Uterus (tissue), 4 donors: Measurements from ENCODE around the gene PROB1. TPM values are rescaled to one million over a fixed set of nuclear protein-coding genes. Genes with fewer than 3 reads are reported as not detected.
A peak's percentile ranks its signal among the peaks of the same experiment; 100 is the strongest.
"Not testable (repeated sequence)": the region's sequence is repeated elsewhere in the genome, so short reads cannot be mapped to it uniquely, and the experiment has no call there.

Experiments used
- DNase-seq, 2 donors: peaks; one replicate each; pipeline ENCODE4 v3.0.0-alpha.2; 2019 to 2020
- H3K27ac ChIP-seq, 2 donors: fragments of 200-600 bp; sonication (generic); 1 replicate in 1 of 2; 2 replicates in 1 of 2; pipeline ENCODE4 v1.5.1; 2016 to 2018
- H3K27me3 ChIP-seq, 2 donors: fragments of 200-600 bp; sonication (generic); one replicate each; pipeline ENCODE4 v1.5.1; 2018 to 2019; ENCODE audit warnings: control low read depth in 1 of 2
- H3K36me3 ChIP-seq, 2 donors: fragments of 200-600 bp; sonication (generic); one replicate each; pipeline ENCODE4 v1.5.1; 2019; ENCODE audit warnings: control low read depth in 1 of 2
- H3K4me1 ChIP-seq, 2 donors: fragments of 200-600 bp; sonication (generic); one replicate each; pipeline ENCODE4 v1.5.1; 2018 to 2019; ENCODE audit warnings: control low read depth in 1 of 2
- H3K4me3 ChIP-seq, 2 donors: fragments of 200-600 bp; sonication (generic); 1 replicate in 1 of 2; 2 replicates in 1 of 2; pipeline ENCODE4 v1.5.1; 2018 to 2019; ENCODE audit warnings: mild to moderate bottlenecking in 1 of 2
- H3K9me3 ChIP-seq, 2 donors: fragments of 200-600 bp; sonication (generic); one replicate each; pipeline ENCODE4 v1.5.1; 2019; ENCODE audit warnings: control low read depth in 1 of 2
- CTCF ChIP-seq, 4 experiments: fragments of 200-600 bp in 2 of 4; fragments of 450-650 bp in 2 of 4; sonication (generic) in 2 of 4; IDR thresholded peaks; one replicate each; pipeline ENCODE4 v1.5.1; 2016 to 2019; ENCODE audit warnings: antibody characterized with exemption in 4 of 4, mild to moderate bottlenecking in 2 of 4, moderate library complexity in 1 of 4
- POLR2A ChIP-seq, 2 donors: fragments of 450-650 bp; IDR thresholded peaks; one replicate each; pipeline ENCODE4 v1.6.1; 2016; ENCODE audit warnings: antibody characterized with exemption in 2 of 2, mild to moderate bottlenecking in 1 of 2, moderate library complexity in 1 of 2
- intact Hi-C: fragments of 100-400 bp; cut with DNase I; formaldehyde crosslinking; loops from one replicate; pipeline ENCODE4 v1.15.1; 2023; ENCODE audit warnings: low total_unique reads
- total RNA-seq, 4 donors: library from RNA; depleted of rRNA in 3 of 4; stranded (reverse); fragments of >200 nt in 3 of 4; gene quantifications; one replicate each; pipeline versions ENCODE4 v1.1.0 to v1.2.4, GENCODE V29; 2014 to 2023
- donor health status: DM: yes; HTN: yes; CAD: no.

Gene PROB1
- total RNA-seq, 4 donors from 2014 or later = 1.5 to 8.3 (median 1.7) TPM; not detected in 1

DNA sequence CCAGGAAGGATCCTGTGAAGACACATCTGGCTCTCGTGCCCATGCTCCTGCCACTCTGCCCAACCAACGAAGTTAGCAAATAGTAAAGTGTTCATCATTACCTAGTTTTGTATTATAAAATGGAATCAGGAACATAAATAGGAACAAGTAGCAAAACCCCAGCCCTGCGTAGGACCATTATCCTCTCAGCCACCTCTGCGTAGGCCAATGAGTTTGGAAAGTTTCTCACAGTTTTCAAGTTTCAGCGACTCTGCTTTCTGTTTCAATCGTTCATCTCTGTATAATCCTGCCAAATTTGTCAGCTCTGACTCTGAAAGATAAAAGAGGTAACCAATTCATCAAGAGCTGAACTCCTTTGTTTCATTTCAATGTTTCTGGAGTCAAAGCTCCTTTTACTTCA lies 19.1 kb upstream of the PROB1 start:
- Histone ChIP-seq H3K4me1 (peaks cover 7 to 8% of the 10 kb centered on the region in 2 donors), H3K4me3 (no peak overlapping the region), H3K9me3 (no peaks in the 10 kb centered on the region), H3K36me3 (no peaks in the 10 kb centered on the region), H3K27me3 (no peaks in the 10 kb centered on the region), H3K27ac (peak overlapping the region; percentile 31 to 57)
- intact Hi-C loops = no loop called here
- no peak for TF ChIP-seq CTCF (IDR thresholded peaks at IDR 0.05)
- TF ChIP-seq POLR2A (IDR thresholded peaks at IDR 0.05) = no peak
- no peak for DNase-seq

GRCh38 chr5:139413153-139413552 lies 18.2 kb upstream of the PROB1 start:
- Histone ChIP-seq H3K27me3 (no peaks in the 10 kb centered on the region), H3K4me3 (no peak overlapping the region), H3K9me3 (no peaks in the 10 kb centered on the region), H3K4me1 (peaks cover 7 to 8% of the 10 kb centered on the region in 2 donors), H3K36me3 (no peaks in the 10 kb centered on the region), H3K27ac (no peak overlapping the region)
- peak in 1 of 2 donors; percentile 1 for DNase-seq
- TF ChIP-seq POLR2A (IDR thresholded peaks at IDR 0.05) (no peak), CTCF (IDR thresholded peaks at IDR 0.05) (no peak)
- intact Hi-C loops = no loop called here

GRCh38 chr5:139410993-139411828 lies 16.3 kb upstream of the PROB1 start:
- no peaks in the 10 kb centered on the region for H3K9me3 ChIP-seq
- no peaks in the 10 kb centered on the region for H3K27me3 ChIP-seq
- no peaks in the 10 kb centered on the region for H3K36me3 ChIP-seq
- peaks cover under 1 to 8% of the 10 kb centered on the region in 2 donors for H3K4me1 ChIP-seq
- H3K4me3 ChIP-seq = no peak overlapping the region
- intact Hi-C loops = no loop called here
- peak overlapping the region; percentile 64 to 73 for H3K27ac ChIP-seq
- TF ChIP-seq POLR2A (IDR thresholded peaks at IDR 0.05) (no peak), CTCF (IDR thresholded peaks at IDR 0.05) (no peak)
- DNase-seq = peak; percentile 41 to 73

DNA sequence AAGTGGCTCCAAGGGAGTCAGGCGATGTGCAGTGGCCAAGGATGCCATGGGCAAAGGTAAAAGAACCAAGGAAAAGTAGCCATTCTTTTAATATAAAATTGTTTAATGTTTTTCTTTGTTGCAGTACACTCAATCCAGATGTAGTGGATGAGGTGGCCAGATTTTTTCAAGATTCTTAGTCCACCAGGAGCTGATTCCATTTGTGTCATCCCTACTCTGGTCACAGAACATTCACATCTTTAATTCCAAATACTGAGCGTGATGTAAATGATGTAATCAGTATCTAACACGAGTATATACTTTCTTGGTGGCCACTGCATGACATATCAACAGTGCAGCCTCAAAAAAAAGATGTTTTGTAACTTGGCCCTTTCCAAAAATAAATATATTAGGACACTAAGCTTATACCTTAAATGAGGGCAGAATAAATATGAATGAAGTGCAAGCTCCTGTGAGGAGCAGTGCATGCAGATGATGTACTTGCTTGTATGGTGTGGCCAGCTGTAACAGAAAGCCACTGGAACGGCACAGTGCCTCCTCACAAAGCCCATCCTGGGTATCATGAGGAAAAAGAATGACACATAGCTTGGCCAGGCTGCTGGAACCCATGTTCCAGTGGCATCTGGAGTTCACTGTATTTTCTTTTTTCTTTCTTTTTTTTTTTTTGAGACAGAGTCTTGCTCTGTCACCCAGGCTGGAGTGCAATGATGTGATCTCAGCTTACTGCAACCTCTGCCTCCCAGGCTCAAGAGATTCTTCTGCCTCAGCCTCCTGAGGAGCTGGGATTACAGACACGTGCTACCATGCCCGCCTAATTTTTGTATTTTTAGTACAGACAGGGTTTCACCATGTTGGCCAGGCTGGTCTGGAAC lies 15.5 kb upstream of the PROB1 start:
- TF ChIP-seq CTCF (IDR thresholded peaks at IDR 0.05) (no peak), POLR2A (IDR thresholded peaks at IDR 0.05) (no peak)

GRCh38 chr5:139409116-139409515 lies 14.2 kb upstream of the PROB1 start:
- peak in 1 of 2 donors; percentile 6 for DNase-seq
- intact Hi-C loops = not testable (repeated sequence)

More for the DNA sequence above, 15.5 kb upstream of the PROB1 start:
- H3K36me3 ChIP-seq = no peaks in the 10 kb centered on the region
- no peaks in the 10 kb centered on the region for H3K9me3 ChIP-seq
- intact Hi-C loops = no loop called here
- no peaks in the 10 kb centered on the region for H3K27me3 ChIP-seq
- DNase-seq = peak in 1 of 2 donors; percentile 10
- H3K4me3 ChIP-seq = no peak overlapping the region
- H3K27ac ChIP-seq = peak overlapping the region; percentile 64 to 73
- peaks cover 0 to 8% of the 10 kb centered on the region in 2 donors for H3K4me1 ChIP-seq

More at GRCh38 chr5:139409116-139409515, 14.2 kb upstream of the PROB1 start:
- not testable (repeated sequence) for H3K9me3 ChIP-seq, H3K27me3 ChIP-seq, H3K4me1 ChIP-seq, H3K36me3 ChIP-seq, H3K4me3 ChIP-seq
- peak overlapping the region in 1 of 2 donors; percentile 16 for H3K27ac ChIP-seq
